Measurements from ENCODE around the gene HBD. TPM values are rescaled to one million over a fixed set of nuclear protein-coding genes. Genes with fewer than 3 reads are reported as not detected.

Gene HBD
- total and polyA plus RNA-seq, 9 of the 15 experiments (the other 6 are each of a cell fraction or from before 2014, with no cell fraction given), result 11.8 to 169 (median 36.0) TPM

DNA sequence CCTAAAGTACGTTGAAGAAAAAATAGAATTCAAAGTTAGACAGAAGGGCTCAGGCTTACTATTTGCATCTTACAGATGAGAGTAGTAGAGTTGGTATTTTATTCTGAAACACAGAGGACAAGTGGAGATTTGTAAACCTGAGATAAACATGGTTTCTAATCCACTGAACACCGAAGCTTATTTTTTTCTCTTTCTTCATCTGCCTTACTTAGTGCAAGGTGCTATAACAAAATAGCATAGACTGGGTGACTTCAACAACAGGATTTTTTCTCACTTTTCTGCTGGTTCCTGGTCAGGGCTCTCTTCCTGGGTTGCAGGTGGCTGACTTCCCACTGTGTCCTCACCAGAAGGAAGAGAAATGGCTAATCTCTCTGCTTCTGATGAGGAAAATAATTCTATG is 17.5 kb upstream of the HBD start (continued):
- TF ChIP-seq, protein P1, sequence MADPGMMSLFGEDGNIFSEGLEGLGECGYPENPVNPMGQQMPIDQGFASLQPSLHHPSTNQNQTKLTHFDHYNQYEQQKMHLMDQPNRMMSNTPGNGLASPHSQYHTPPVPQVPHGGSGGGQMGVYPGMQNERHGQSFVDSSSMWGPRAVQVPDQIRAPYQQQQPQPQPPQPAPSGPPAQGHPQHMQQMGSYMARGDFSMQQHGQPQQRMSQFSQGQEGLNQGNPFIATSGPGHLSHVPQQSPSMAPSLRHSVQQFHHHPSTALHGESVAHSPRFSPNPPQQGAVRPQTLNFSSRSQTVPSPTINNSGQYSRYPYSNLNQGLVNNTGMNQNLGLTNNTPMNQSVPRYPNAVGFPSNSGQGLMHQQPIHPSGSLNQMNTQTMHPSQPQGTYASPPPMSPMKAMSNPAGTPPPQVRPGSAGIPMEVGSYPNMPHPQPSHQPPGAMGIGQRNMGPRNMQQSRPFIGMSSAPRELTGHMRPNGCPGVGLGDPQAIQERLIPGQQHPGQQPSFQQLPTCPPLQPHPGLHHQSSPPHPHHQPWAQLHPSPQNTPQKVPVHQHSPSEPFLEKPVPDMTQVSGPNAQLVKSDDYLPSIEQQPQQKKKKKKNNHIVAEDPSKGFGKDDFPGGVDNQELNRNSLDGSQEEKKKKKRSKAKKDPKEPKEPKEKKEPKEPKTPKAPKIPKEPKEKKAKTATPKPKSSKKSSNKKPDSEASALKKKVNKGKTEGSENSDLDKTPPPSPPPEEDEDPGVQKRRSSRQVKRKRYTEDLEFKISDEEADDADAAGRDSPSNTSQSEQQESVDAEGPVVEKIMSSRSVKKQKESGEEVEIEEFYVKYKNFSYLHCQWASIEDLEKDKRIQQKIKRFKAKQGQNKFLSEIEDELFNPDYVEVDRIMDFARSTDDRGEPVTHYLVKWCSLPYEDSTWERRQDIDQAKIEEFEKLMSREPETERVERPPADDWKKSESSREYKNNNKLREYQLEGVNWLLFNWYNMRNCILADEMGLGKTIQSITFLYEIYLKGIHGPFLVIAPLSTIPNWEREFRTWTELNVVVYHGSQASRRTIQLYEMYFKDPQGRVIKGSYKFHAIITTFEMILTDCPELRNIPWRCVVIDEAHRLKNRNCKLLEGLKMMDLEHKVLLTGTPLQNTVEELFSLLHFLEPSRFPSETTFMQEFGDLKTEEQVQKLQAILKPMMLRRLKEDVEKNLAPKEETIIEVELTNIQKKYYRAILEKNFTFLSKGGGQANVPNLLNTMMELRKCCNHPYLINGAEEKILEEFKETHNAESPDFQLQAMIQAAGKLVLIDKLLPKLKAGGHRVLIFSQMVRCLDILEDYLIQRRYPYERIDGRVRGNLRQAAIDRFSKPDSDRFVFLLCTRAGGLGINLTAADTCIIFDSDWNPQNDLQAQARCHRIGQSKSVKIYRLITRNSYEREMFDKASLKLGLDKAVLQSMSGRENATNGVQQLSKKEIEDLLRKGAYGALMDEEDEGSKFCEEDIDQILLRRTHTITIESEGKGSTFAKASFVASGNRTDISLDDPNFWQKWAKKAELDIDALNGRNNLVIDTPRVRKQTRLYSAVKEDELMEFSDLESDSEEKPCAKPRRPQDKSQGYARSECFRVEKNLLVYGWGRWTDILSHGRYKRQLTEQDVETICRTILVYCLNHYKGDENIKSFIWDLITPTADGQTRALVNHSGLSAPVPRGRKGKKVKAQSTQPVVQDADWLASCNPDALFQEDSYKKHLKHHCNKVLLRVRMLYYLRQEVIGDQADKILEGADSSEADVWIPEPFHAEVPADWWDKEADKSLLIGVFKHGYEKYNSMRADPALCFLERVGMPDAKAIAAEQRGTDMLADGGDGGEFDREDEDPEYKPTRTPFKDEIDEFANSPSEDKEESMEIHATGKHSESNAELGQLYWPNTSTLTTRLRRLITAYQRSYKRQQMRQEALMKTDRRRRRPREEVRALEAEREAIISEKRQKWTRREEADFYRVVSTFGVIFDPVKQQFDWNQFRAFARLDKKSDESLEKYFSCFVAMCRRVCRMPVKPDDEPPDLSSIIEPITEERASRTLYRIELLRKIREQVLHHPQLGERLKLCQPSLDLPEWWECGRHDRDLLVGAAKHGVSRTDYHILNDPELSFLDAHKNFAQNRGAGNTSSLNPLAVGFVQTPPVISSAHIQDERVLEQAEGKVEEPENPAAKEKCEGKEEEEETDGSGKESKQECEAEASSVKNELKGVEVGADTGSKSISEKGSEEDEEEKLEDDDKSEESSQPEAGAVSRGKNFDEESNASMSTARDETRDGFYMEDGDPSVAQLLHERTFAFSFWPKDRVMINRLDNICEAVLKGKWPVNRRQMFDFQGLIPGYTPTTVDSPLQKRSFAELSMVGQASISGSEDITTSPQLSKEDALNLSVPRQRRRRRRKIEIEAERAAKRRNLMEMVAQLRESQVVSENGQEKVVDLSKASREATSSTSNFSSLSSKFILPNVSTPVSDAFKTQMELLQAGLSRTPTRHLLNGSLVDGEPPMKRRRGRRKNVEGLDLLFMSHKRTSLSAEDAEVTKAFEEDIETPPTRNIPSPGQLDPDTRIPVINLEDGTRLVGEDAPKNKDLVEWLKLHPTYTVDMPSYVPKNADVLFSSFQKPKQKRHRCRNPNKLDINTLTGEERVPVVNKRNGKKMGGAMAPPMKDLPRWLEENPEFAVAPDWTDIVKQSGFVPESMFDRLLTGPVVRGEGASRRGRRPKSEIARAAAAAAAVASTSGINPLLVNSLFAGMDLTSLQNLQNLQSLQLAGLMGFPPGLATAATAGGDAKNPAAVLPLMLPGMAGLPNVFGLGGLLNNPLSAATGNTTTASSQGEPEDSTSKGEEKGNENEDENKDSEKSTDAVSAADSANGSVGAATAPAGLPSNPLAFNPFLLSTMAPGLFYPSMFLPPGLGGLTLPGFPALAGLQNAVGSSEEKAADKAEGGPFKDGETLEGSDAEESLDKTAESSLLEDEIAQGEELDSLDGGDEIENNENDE (IDR thresholded peaks at IDR 0.05; ENCODE audit: low read depth, low read length), result no peak
- no peak for TF ChIP-seq GABPB2 (CRISPR knock-in tag; conservative IDR thresholded peaks at IDR 0.05)
- TF ChIP-seq, protein P2, sequence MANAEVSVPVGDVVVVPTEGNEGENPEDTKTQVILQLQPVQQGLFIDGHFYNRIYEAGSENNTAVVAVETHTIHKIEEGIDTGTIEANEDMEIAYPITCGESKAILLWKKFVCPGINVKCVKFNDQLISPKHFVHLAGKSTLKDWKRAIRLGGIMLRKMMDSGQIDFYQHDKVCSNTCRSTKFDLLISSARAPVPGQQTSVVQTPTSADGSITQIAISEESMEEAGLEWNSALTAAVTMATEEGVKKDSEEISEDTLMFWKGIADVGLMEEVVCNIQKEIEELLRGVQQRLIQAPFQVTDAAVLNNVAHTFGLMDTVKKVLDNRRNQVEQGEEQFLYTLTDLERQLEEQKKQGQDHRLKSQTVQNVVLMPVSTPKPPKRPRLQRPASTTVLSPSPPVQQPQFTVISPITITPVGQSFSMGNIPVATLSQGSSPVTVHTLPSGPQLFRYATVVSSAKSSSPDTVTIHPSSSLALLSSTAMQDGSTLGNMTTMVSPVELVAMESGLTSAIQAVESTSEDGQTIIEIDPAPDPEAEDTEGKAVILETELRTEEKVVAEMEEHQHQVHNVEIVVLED (CRISPR knock-in tag; IDR thresholded peaks at IDR 0.05), result no peak
- no peak for TF ChIP-seq PPARD (CRISPR knock-in tag; IDR thresholded peaks at IDR 0.05)
- TF ChIP-seq ZNF79 (CRISPR knock-in tag; IDR thresholded peaks at IDR 0.05; ENCODE audit: low read depth), result no peak
- peak; percentile 72 for TF ChIP-seq CAMTA2 (CRISPR knock-in tag; conservative IDR thresholded peaks at IDR 0.05)
- 0 out of 2 replicates have a peak, but pooled peaks have one; percentile 27 for TF ChIP-seq ELF4 (CRISPR knock-in tag; IDR thresholded peaks at IDR 0.05)
- TF ChIP-seq, protein P3, sequence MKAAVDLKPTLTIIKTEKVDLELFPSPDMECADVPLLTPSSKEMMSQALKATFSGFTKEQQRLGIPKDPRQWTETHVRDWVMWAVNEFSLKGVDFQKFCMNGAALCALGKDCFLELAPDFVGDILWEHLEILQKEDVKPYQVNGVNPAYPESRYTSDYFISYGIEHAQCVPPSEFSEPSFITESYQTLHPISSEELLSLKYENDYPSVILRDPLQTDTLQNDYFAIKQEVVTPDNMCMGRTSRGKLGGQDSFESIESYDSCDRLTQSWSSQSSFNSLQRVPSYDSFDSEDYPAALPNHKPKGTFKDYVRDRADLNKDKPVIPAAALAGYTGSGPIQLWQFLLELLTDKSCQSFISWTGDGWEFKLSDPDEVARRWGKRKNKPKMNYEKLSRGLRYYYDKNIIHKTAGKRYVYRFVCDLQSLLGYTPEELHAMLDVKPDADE (conservative IDR thresholded peaks at IDR 0.05; ENCODE audit: control insufficient read depth, low read depth, low read length), result no peak
- TF ChIP-seq ZNF583 (CRISPR knock-in tag; IDR thresholded peaks at IDR 0.05), result no peak
- no peak for TF ChIP-seq ELF1 (tag; IDR thresholded peaks at IDR 0.05)

Data from K562 (cell line).